ENCODE data around the gene ROBO2. TPM values are rescaled to one million over a fixed set of nuclear protein-coding genes. Genes with fewer than 3 reads are reported as not detected.

The ROBO2 gene
- total RNA-seq, 4 donors from 2014 or later, result under 0.01 to 2.9 (median 1.0) TPM

DNA sequence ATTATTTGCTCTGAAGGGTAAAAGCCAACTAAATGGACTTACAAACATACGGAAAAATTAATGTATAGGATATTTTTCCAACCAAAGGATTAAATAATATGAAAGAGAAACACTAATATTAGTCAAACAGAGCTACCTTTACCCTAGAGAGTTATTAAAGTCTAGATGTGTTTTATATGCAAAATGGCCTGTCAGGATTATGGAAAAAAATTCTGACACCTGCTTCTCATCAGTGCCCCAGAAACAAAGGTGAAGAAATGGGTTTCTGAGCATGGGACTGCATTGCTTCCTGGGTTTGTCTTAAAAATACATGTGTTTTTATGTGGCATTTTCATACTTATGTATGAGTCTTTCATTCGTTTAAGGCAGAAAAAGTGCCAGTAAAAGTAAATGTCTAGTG lies 148.3 kb downstream of the ROBO2 start:
- Histone ChIP-seq H3K27ac (no peak overlapping the region), H3K36me3 (no peaks in the 10 kb centered on the region), H3K4me1 (peaks cover 0 to 7% (median 0%) of the 10 kb centered on the region in 3 donors), H3K9me3 (no peaks in the 10 kb centered on the region), H3K4me3 (no peak overlapping the region), H3K27me3 (no peaks in the 10 kb centered on the region)
- ATAC-seq, result no peak
- 76 to 82% methylated on average over 2 of the region's 2 CpGs for WGBS, 2 donors (ENCODE audit: low coverage in 1 of 2)
- TF ChIP-seq EP300 (IDR thresholded peaks at IDR 0.05) (no peak), POLR2A (IDR thresholded peaks at IDR 0.05) (no peak), POLR2AphosphoS5 (IDR thresholded peaks at IDR 0.05) (no peak)
- TF ChIP-seq, protein P1, sequence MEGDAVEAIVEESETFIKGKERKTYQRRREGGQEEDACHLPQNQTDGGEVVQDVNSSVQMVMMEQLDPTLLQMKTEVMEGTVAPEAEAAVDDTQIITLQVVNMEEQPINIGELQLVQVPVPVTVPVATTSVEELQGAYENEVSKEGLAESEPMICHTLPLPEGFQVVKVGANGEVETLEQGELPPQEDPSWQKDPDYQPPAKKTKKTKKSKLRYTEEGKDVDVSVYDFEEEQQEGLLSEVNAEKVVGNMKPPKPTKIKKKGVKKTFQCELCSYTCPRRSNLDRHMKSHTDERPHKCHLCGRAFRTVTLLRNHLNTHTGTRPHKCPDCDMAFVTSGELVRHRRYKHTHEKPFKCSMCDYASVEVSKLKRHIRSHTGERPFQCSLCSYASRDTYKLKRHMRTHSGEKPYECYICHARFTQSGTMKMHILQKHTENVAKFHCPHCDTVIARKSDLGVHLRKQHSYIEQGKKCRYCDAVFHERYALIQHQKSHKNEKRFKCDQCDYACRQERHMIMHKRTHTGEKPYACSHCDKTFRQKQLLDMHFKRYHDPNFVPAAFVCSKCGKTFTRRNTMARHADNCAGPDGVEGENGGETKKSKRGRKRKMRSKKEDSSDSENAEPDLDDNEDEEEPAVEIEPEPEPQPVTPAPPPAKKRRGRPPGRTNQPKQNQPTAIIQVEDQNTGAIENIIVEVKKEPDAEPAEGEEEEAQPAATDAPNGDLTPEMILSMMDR (IDR thresholded peaks at IDR 0.05), result no peak

DNA sequence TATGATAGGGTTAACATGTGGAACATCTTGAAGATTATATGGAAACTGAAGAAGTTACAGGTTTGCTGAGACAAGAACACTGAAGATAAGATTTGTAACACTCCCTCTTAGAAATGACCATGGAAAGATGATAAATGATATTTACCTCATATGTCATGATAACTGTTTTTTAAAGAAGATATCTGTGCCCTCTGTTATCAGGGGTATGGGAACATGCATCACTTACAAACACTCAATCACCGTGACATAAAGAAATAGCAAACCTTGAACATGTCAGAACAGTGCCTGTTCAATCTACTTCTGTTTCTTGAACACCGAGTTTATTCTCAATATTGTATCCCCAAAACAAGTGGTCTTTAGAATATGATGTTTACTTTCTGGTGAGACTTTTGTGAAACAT lies 149.4 kb downstream of the ROBO2 start:
- Histone ChIP-seq H3K36me3 (no peaks in the 10 kb centered on the region), H3K27ac (no peak overlapping the region), H3K9me3 (no peaks in the 10 kb centered on the region), H3K4me3 (no peak overlapping the region), H3K4me1 (peaks cover 0 to 7% (median 0%) of the 10 kb centered on the region in 3 donors), H3K27me3 (no peaks in the 10 kb centered on the region)
- TF ChIP-seq POLR2A (IDR thresholded peaks at IDR 0.05), result no peak
- TF ChIP-seq, protein P1 (IDR thresholded peaks at IDR 0.05), result no peak
- TF ChIP-seq POLR2AphosphoS5 (IDR thresholded peaks at IDR 0.05), result no peak
- TF ChIP-seq EP300 (IDR thresholded peaks at IDR 0.05), result no peak
- WGBS, 2 donors (ENCODE audit: low coverage in 1 of 2), result 57 to 70% methylated on average over 2 of the region's 2 CpGs
- no peak for ATAC-seq

DNA sequence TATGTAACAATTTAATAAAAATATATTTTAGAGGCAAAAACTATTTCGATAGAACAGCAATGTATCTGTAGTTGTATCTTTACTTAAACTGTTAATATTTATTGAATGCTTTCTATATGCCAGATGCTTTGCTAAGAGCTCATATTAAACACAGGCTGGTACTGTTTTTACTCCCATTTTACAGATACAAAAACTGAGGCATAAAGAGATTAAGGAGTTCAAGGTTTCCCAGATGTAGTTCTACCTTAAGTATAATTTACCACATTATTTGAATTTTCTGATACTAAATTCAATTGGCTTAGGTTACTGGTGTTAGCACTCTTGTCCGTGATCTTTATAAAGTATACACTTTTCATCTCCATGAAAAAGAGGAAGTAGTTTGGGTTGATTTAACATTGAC lies 149.8 kb downstream of the ROBO2 start:
- Histone ChIP-seq H3K4me1 (peaks cover 0 to 7% (median 0%) of the 10 kb centered on the region in 3 donors), H3K36me3 (no peaks in the 10 kb centered on the region), H3K4me3 (no peak overlapping the region), H3K9me3 (no peaks in the 10 kb centered on the region), H3K27me3 (no peaks in the 10 kb centered on the region), H3K27ac (no peak overlapping the region)
- no peak for ATAC-seq
- WGBS, 2 donors (ENCODE audit: low coverage in 1 of 2), result 67 to 74% methylated on average over 2 of the region's 2 CpGs
- TF ChIP-seq, protein P1 (IDR thresholded peaks at IDR 0.05), result no peak
- TF ChIP-seq EP300 (IDR thresholded peaks at IDR 0.05) (no peak), POLR2AphosphoS5 (IDR thresholded peaks at IDR 0.05) (no peak), POLR2A (IDR thresholded peaks at IDR 0.05) (no peak)

DNA sequence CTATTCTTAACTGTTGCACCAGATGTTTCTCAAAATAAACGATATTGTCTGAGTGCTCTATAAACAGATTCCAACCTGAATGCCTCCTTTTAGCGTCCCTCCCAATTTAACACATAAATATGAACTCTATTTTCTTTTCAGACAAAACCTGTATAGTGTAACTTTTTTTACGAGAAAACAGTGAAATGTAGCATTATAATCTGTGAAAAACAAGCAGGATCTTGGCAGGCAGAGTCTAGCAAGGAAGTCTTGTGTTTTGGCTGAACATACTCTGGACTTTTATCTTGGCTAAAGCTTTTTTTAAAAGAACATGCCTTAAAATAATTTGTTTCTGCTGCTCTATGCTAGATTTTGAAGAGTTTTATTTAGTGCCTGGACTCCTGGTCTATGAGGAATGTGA lies 150.5 kb downstream of the ROBO2 start:
- H3K27me3 ChIP-seq, result no peaks in the 10 kb centered on the region
- 7 to 16% methylated on average over 3 of the region's 3 CpGs for WGBS, 2 donors (ENCODE audit: low coverage in 1 of 2)
- H3K27ac ChIP-seq, result no peak overlapping the region
- no peak for TF ChIP-seq POLR2AphosphoS5 (IDR thresholded peaks at IDR 0.05)
- no peak for TF ChIP-seq EP300 (IDR thresholded peaks at IDR 0.05)
- no peak for TF ChIP-seq POLR2A (IDR thresholded peaks at IDR 0.05)
- TF ChIP-seq, protein P1 (IDR thresholded peaks at IDR 0.05), result no peak
- ATAC-seq, result no peak
- peaks cover 0 to 7% (median 0%) of the 10 kb centered on the region in 3 donors for H3K4me1 ChIP-seq
- no peaks in the 10 kb centered on the region for H3K36me3 ChIP-seq
- no peak overlapping the region for H3K4me3 ChIP-seq
- H3K9me3 ChIP-seq, result no peaks in the 10 kb centered on the region

DNA sequence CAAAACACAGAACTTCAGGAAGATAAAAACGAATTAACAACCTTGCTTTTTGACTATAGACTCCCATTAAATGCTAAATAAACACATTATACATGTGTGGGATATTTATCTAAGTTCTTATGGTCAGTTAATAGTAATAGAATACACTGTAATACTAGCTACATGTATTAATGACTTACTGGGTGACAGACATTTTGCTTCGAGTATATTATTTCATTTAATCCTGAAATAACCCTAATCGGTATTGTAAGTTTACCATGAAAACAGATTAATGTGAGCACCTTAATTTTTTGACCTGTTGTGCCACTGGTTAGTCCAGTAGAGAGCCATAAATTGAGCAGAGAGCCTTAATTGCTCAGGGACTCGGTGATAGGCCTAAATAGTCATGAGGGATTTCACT lies 151.1 kb downstream of the ROBO2 start:
- no peaks in the 10 kb centered on the region for H3K27me3 ChIP-seq
- peaks cover 0 to 7% (median 0%) of the 10 kb centered on the region in 3 donors for H3K4me1 ChIP-seq
- H3K27ac ChIP-seq, result no peak overlapping the region
- H3K9me3 ChIP-seq, result no peaks in the 10 kb centered on the region
- no peaks in the 10 kb centered on the region for H3K36me3 ChIP-seq
- no peak for ATAC-seq
- 65 to 68% methylated on average over 4 of the region's 4 CpGs for WGBS, 2 donors (ENCODE audit: low coverage in 1 of 2)
- no peak for TF ChIP-seq EP300 (IDR thresholded peaks at IDR 0.05)
- no peak for TF ChIP-seq POLR2AphosphoS5 (IDR thresholded peaks at IDR 0.05)
- TF ChIP-seq, protein P1 (IDR thresholded peaks at IDR 0.05), result no peak
- no peak for TF ChIP-seq POLR2A (IDR thresholded peaks at IDR 0.05)
- no peak overlapping the region for H3K4me3 ChIP-seq
